Osteoblast (primary cell): ENCODE results near the gene ZBTB40. TPM values are rescaled to one million over a fixed set of nuclear protein-coding genes. Genes with fewer than 3 reads are reported as not detected.

Experiments used
- DNase-seq: peaks from one replicate; pipeline ENCODE4 v3.0.0; 2011; ENCODE audit warnings: low spot score, mixed read lengths; ENCODE audit not compliant: insufficient read length; ENCODE audit errors: missing footprints
- H2AFZ ChIP-seq: 2 replicates; pipeline ENCODE4 v1.6.0; 2011; ENCODE audit warnings: mild to moderate bottlenecking, low read length
- H3K27ac ChIP-seq: 2 replicates; pipeline ENCODE4 v1.5.1; 2011; ENCODE audit warnings: mild to moderate bottlenecking, low read depth, low read length, moderate library complexity
- H3K27me3 ChIP-seq: 2 replicates; pipeline ENCODE4 v1.6.0; 2012; ENCODE audit warnings: mild to moderate bottlenecking, control low read depth, inconsistent platforms, low read length, moderate library complexity; ENCODE audit not compliant: insufficient read depth
- H3K36me3 ChIP-seq: 2 replicates; pipeline ENCODE4 v1.5.1; 2011; ENCODE audit warnings: mild to moderate bottlenecking, low read length, control low read depth, moderate library complexity; ENCODE audit not compliant: insufficient read depth
- H3K4me1 ChIP-seq: 2 replicates; pipeline ENCODE4 v1.5.1; 2011; ENCODE audit warnings: mild to moderate bottlenecking, low read length, control low read depth, moderate library complexity; ENCODE audit not compliant: insufficient read depth
- H3K4me2 ChIP-seq: 2 replicates; pipeline ENCODE4 v1.6.0; 2011; ENCODE audit warnings: mild to moderate bottlenecking, low read length; ENCODE audit not compliant: insufficient read depth
- H3K4me3 ChIP-seq: fragments of 200-600 bp; sonication (generic); 3 replicates; pipeline ENCODE4 v1.5.1; 2012; ENCODE audit warnings: mild to moderate bottlenecking, low read length, inconsistent platforms; ENCODE audit not compliant: insufficient read depth
- H3K79me2 ChIP-seq: 2 replicates; pipeline ENCODE4 v1.6.0; 2012; ENCODE audit warnings: mild to moderate bottlenecking, low read length, control low read depth, inconsistent platforms; ENCODE audit not compliant: insufficient read depth
- H3K9me3 ChIP-seq: 2 replicates; pipeline ENCODE4 v1.5.1; 2011; ENCODE audit warnings: low read depth, low read length, control low read depth
- H4K20me1 ChIP-seq: 2 replicates; pipeline ENCODE4 v1.6.0; 2012; ENCODE audit warnings: mild to moderate bottlenecking, low read length, control low read depth; ENCODE audit not compliant: insufficient read depth
- total RNA-seq: library from RNA; depleted of rRNA; stranded (reverse); fragments of >200 nt; gene quantifications from 2 replicates; pipeline ENCODE4 v1.2.3, GENCODE V29; 2012
- TF ChIP-seq, protein P1 (sequence below): IDR thresholded peaks from 2 replicates; pipeline ENCODE4 v1.5.1; 2011; ENCODE audit warnings: mild to moderate bottlenecking, low read depth, low read length, moderate library complexity; ENCODE audit errors: extremely low read depth

ZBTB40 gene
- total RNA-seq, 1 donor = 16.3 TPM

DNA sequence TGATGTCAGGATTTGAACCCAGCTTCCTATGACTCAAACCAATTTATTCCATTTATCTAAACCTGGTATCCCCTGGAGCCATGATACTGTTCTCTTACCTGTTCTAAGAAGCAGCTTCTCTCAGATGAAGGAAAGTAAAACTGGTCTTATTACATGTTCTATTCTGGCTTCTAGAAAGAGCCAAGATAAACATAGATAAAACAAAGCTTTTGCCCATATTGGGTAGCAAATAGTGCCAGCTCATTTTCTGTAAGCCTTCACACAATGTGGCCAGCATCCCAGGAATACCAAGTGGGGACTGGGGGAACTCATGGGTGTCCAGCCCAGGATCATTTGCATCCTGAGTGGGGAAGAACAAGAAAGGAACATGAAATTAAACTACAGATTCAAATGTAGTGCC, 58.2 kb downstream of the ZBTB40 start:
- H2AFZ ChIP-seq = no peak overlapping the region
- H3K27me3 ChIP-seq = no peaks in the 10 kb centered on the region
- H3K4me3 ChIP-seq = no peak overlapping the region
- peaks cover 53% of the 10 kb centered on the region for H3K36me3 ChIP-seq
- no peaks in the 10 kb centered on the region for H4K20me1 ChIP-seq
- H3K4me2 ChIP-seq = peak overlapping the region; percentile 17
- TF ChIP-seq, protein P1, sequence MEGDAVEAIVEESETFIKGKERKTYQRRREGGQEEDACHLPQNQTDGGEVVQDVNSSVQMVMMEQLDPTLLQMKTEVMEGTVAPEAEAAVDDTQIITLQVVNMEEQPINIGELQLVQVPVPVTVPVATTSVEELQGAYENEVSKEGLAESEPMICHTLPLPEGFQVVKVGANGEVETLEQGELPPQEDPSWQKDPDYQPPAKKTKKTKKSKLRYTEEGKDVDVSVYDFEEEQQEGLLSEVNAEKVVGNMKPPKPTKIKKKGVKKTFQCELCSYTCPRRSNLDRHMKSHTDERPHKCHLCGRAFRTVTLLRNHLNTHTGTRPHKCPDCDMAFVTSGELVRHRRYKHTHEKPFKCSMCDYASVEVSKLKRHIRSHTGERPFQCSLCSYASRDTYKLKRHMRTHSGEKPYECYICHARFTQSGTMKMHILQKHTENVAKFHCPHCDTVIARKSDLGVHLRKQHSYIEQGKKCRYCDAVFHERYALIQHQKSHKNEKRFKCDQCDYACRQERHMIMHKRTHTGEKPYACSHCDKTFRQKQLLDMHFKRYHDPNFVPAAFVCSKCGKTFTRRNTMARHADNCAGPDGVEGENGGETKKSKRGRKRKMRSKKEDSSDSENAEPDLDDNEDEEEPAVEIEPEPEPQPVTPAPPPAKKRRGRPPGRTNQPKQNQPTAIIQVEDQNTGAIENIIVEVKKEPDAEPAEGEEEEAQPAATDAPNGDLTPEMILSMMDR = no peak
- no peaks in the 10 kb centered on the region for H3K9me3 ChIP-seq
- H3K79me2 ChIP-seq = no peaks in the 10 kb centered on the region
- H3K4me1 ChIP-seq = peaks cover 9% of the 10 kb centered on the region
- H3K27ac ChIP-seq = no peak overlapping the region
- no peak for DNase-seq

DNA sequence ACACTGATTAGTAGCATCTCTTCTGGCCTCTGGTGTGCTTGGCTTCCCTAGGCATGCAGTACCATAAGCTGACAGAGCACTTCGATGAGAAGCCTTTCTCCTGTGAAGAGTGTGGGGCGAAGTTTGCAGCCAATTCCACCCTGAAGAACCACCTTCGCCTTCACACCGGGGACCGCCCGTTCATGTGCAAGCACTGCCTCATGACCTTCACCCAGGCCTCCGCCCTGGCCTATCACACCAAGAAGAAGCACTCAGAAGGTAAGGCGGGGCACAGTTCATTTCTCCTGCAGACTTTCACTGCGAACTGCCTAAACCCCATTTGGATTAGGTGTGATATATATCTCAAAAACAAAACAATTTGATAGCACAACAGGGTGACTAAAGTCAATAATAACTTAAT, 61.2 kb downstream of the ZBTB40 start:
- TF ChIP-seq, protein P1 = no peak

DNA sequence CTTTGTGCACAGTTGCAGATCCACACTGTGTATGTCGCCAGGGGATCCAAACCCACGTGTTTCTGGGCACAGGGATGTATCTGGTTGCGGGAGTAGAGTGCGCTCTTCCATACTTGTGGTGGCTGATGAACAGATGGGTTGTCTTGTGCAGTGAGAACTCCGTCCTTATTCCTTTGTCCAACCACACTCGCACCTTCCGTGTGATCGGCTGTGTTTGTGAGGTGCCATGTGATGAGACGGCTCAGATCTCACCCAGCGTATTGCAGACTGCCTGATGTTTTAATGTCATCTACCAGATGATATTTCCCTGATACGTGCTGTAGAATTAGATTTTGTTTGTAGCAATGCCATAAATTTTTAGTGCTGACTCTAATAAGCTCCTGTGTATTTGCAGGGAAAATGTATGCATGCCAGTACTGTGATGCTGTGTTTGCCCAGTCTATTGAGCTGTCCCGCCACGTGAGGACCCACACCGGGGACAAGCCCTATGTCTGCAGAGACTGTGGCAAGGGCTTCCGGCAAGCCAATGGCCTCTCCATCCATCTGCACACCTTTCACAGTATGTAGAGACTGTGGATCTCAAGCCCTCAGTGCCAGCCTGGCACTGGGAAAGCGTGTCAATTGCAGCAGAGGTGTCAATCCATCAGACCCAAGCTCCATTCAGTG, 65.4 kb downstream of the ZBTB40 start:
- no peaks in the 10 kb centered on the region for H3K9me3 ChIP-seq
- no peak overlapping the region for H2AFZ ChIP-seq
- no peak overlapping the region for H3K27ac ChIP-seq
- H3K36me3 ChIP-seq = peaks cover 57% of the 10 kb centered on the region
- no peak overlapping the region for H3K4me2 ChIP-seq
- TF ChIP-seq, protein P1 = no peak
- no peaks in the 10 kb centered on the region for H3K4me1 ChIP-seq
- H3K4me3 ChIP-seq = no peak overlapping the region
- no peaks in the 10 kb centered on the region for H4K20me1 ChIP-seq
- H3K79me2 ChIP-seq = no peaks in the 10 kb centered on the region
- H3K27me3 ChIP-seq = no peaks in the 10 kb centered on the region
- no peak for DNase-seq

More for the DNA sequence above, 61.2 kb downstream of the ZBTB40 start:
- Histone ChIP-seq H3K79me2 (no peaks in the 10 kb centered on the region), H3K4me2 (no peak overlapping the region), H4K20me1 (no peaks in the 10 kb centered on the region), H3K36me3 (peaks cover 48% of the 10 kb centered on the region), H3K4me3 (no peak overlapping the region), H3K27ac (no peak overlapping the region), H3K4me1 (peaks cover 9% of the 10 kb centered on the region), H3K9me3 (no peaks in the 10 kb centered on the region), H3K27me3 (no peaks in the 10 kb centered on the region), H2AFZ (no peak overlapping the region)
- DNase-seq = no peak

DNA sequence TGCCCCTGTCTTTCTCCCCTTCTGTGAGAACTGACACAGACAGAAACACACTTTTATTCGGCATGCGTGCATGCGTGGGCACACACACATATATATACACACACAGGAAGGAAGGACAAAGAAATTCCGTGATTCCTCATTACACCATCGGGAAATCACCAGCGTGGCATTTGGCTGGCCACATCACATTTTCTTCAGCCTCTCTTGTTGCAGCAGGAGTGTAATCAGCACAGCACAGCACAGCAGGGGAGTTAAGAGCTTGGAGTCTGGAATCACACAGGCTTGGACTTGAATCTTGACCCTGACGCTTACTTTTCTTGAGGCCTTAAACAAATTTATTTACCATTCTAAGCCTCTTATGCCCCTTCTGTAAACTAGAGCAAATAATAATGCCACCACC, 66.3 kb downstream of the ZBTB40 start:
- Histone ChIP-seq H3K4me3 (no peak overlapping the region), H2AFZ (no peak overlapping the region), H3K79me2 (no peaks in the 10 kb centered on the region), H3K4me2 (no peak overlapping the region), H3K27me3 (no peaks in the 10 kb centered on the region), H3K36me3 (peaks cover 53% of the 10 kb centered on the region), H3K27ac (no peak overlapping the region), H4K20me1 (no peaks in the 10 kb centered on the region), H3K4me1 (no peaks in the 10 kb centered on the region), H3K9me3 (no peaks in the 10 kb centered on the region)
- DNase-seq = no peak
- TF ChIP-seq, protein P1 = no peak
